Lung (tissue), 12 donors: ENCODE results near the gene TEKT5. TPM values are rescaled to one million over a fixed set of nuclear protein-coding genes. Genes with fewer than 3 reads are reported as not detected.
A peak's percentile ranks its signal among the peaks of the same experiment; 100 is the strongest.

Experiments
- ATAC-seq: fragments of 200-7000 bp; cut with Tn5 transposase; one replicate; pipeline ENCODE4 v1.9.1; 2020; ENCODE audit warnings: moderate number of reproducible peaks; ENCODE audit not compliant: insufficient read depth, low FRiP score
- DNase-seq, 3 donors: peaks; one replicate each; pipeline ENCODE4 v3.0.0-alpha.2; 2013 to 2017
- H3K27ac ChIP-seq, 2 donors: one replicate each; pipeline ENCODE4 v1.5.1; 2013; ENCODE audit warnings: mild to moderate bottlenecking in 2 of 2, moderate library complexity in 2 of 2, control low read depth in 1 of 2, inconsistent platforms in 1 of 2, low read depth in 1 of 2, low read length in 1 of 2
- H3K27me3 ChIP-seq, 3 donors: one replicate each; pipeline ENCODE4 v1.5.1; 2013; ENCODE audit warnings: low read length in 2 of 3; ENCODE audit not compliant: control insufficient read depth in 3 of 3, insufficient read depth in 3 of 3
- H3K36me3 ChIP-seq, 4 donors: one replicate each; pipeline ENCODE4 v1.5.1; 2013; ENCODE audit warnings: low read length in 4 of 4, mild to moderate bottlenecking in 1 of 4, moderate library complexity in 1 of 4; ENCODE audit not compliant: control insufficient read depth in 4 of 4, insufficient read depth in 4 of 4
- H3K4me1 ChIP-seq, 5 donors: one replicate each; pipeline ENCODE4 v1.5.1; 2013; ENCODE audit warnings: low read length in 5 of 5, mild to moderate bottlenecking in 2 of 5, moderate library complexity in 1 of 5; ENCODE audit not compliant: control insufficient read depth in 5 of 5, insufficient read depth in 5 of 5
- H3K4me3 ChIP-seq: one replicate; pipeline ENCODE4 v1.5.1; 2013; ENCODE audit warnings: mild to moderate bottlenecking, control low read depth, moderate library complexity
- H3K9ac ChIP-seq, 2 donors: one replicate each; pipeline ENCODE4 v1.5.1; 2013; ENCODE audit warnings: low read length in 2 of 2, control low read depth in 1 of 2; ENCODE audit not compliant: insufficient read depth in 1 of 2
- H3K9me3 ChIP-seq, 4 donors: one replicate each; pipeline ENCODE4 v1.5.1; 2013; ENCODE audit warnings: low read length in 3 of 4, mild to moderate bottlenecking in 1 of 4, moderate library complexity in 1 of 4; ENCODE audit not compliant: control insufficient read depth in 4 of 4, insufficient read depth in 3 of 4
- CTCF ChIP-seq: IDR thresholded peaks from 2 replicates; pipeline ENCODE4 v1.5.1; 2012; ENCODE audit warnings: mild to moderate bottlenecking; ENCODE audit errors: control extremely low read depth, extremely low read depth
- WGBS, 2 donors: extraction: QIAGEN DNeasy Blood & Tissue Kit; methylation state at CpG; one replicate each; pipeline ENCODE4 v1.1.7; 2013; 5-methylcytosine and 5-hydroxymethylcytosine counted together
- polyA plus RNA-seq, 2 donors: library from polyadenylated mRNA; stranded (reverse); fragments of 200-250 nt; gene quantifications; one replicate each; pipeline ENCODE4 v1.2.1, GENCODE V29; 2013
- total RNA-seq, 2 donors: library from RNA; depleted of rRNA in 1 of 2; stranded (reverse); fragments of >200 nt in 1 of 2; gene quantifications; one replicate each; pipeline ENCODE4 v1.2.1, GENCODE V29; 2014 to 2021
- donor health status: control.
- donor health status: control.
- donor health status: Bipolar disorder and iron deficiency.
- donor health status: healthy.
- donor health status: DM: yes; HTN: yes; CAD: no.

The TEKT5 gene
- total and polyA plus RNA-seq, 4 donors, result 0.13 to 0.34 (median 0.29) TPM

GRCh38 chr16:10738231-10739077, 43.7 kb upstream of the TEKT5 start:
- no peaks in the 10 kb centered on the region for H3K9me3 ChIP-seq
- DNase-seq (no peak), ATAC-seq (peak; percentile 35)
- H3K27ac ChIP-seq, result peak overlapping the region; percentile 46 to 66
- H3K4me3 ChIP-seq, result no peak overlapping the region
- H3K27me3 ChIP-seq, result no peaks in the 10 kb centered on the region
- 54 to 81% methylated on average over 11 to 12 of the region's 12 CpGs for WGBS, 2 donors
- no peak overlapping the region for H3K9ac ChIP-seq
- H3K36me3 ChIP-seq, result no peaks in the 10 kb centered on the region
- H3K4me1 ChIP-seq, result peaks cover 0 to 6% (median 3%) of the 10 kb centered on the region in 5 donors
- TF ChIP-seq CTCF, result no peak

DNA sequence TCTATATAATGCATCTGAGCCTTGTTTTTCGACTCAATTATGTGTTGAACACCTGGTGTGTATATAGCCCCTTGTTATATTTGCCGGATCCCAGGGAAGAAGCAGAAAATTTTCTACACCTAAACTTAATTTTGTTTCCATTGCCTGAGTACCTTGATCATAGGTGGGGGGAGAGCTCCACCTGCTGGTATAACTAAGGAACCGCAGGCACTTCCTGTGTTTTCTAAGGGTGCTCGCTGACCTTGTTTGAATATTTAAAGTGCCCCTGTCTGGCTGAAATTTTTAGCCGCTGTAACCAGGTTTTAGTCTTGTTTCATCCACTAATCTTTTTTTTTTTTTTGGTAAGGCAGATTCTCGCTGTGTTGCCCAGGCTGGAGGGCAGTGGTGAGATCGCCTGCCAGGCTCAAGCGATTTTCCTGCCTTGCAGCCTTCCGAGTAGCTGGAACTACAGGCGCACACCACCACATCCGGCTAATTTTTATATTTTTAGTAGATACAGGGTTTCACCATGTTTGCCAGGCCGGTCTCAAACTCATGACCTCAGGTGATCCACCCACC, 42.4 kb upstream of the TEKT5 start:
- DNase-seq, result peak; percentile 76 to 86 (median 84)

DNA sequence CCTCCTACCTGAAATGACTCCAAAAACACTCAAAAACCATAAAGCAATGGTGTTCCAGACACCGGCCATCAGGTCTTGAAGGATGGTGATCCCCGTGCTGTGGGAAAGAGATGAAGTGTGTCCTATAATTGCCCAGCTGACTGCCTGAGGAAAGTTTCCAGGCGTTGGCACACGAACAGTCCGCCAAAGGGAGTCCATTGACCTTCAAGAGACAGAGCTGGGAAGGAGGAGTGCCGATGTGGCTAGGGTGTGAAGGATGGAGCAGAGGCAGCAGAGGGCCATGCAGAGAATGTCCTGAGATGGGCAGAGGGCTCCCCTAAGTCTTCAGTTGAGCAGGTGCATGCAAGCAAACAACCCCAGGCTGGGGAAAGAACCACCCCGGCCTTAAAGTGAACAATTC, 37.1 kb upstream of the TEKT5 start:
- no peak for ATAC-seq
- H3K9me3 ChIP-seq, result peaks cover 0 to 4% (median under 1%) of the 10 kb centered on the region in 4 donors
- no peaks in the 10 kb centered on the region for H3K36me3 ChIP-seq
- 83% methylated on average over 7 of the region's 7 CpGs for WGBS, 2 donors
- H3K9ac ChIP-seq, result no peak overlapping the region
- H3K27ac ChIP-seq, result no peak overlapping the region
- peaks cover 0 to under 1% (median 0%) of the 10 kb centered on the region in 5 donors for H3K4me1 ChIP-seq
- no peak for TF ChIP-seq CTCF
- no peak for DNase-seq
- no peak overlapping the region for H3K4me3 ChIP-seq
- no peaks in the 10 kb centered on the region for H3K27me3 ChIP-seq

More for the DNA sequence above, 42.4 kb upstream of the TEKT5 start:
- peaks cover 0 to 3% (median 0%) of the 10 kb centered on the region in 5 donors for H3K4me1 ChIP-seq
- no peak overlapping the region for H3K9ac ChIP-seq
- H3K36me3 ChIP-seq, result no peaks in the 10 kb centered on the region
- 29 to 35% methylated on average over 12 of the region's 12 CpGs for WGBS, 2 donors
- H3K27ac ChIP-seq, result peak overlapping the region in 1 of 2 donors; percentile 51
- TF ChIP-seq CTCF, result peak; percentile 86
- no peaks in the 10 kb centered on the region for H3K27me3 ChIP-seq
- H3K9me3 ChIP-seq, result peaks cover 0 to 2% (median under 1%) of the 10 kb centered on the region in 4 donors
- peak; percentile 69 for ATAC-seq
- H3K4me3 ChIP-seq, result no peak overlapping the region
